Breast epithelium (tissue), 3 donors: Measurements from ENCODE around the gene PCGF2.

ENCODE experiments used
- POLR2AphosphoS5 ChIP-seq, 3 donors: sonication (generic); formaldehyde crosslinking; IDR thresholded peaks; one replicate each; pipeline ENCODE4 v1.6.1; 2017; ENCODE audit warnings: antibody characterized with exemption in 3 of 3
- TF ChIP-seq, protein P1 (sequence below), 3 donors: fragments of 450-650 bp; IDR thresholded peaks; one replicate each; pipeline ENCODE4 v1.5.1; 2016 to 2017; ENCODE audit warnings: antibody characterized with exemption in 3 of 3, mild to moderate bottlenecking in 3 of 3, moderate library complexity in 3 of 3

DNA sequence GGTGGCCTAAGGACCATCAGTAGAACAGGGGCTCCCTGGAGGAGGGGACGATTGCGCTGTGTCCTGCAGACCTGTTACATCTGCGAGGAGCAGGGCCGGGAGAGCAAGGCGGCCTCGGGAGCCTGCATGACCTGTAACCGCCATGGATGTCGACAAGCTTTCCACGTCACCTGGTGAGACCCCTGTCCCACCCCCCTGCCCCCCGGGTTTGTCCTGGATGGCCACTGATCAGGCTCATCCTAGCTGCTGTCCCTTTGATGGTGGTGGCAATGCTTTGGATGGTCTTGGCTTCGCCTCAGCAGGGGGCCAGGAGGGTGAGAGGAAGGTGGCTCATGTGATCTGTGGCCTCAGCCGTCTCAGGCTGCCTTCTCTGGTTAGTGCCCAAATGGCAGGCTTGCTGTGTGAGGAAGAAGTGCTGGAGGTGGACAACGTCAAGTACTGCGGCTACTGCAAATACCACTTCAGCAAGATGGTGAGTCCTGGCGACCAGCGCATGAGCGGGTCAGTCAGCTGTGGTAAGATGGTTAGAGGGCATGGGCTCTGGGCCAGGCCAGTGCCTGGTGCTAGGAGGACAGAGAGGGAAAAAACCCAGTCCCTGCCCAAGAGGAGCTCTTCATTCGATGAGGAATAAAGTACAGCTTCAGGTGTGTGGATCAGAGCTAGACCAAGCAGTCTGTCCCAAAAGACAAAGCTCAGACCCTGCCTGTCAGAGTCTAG, 38.9 kb downstream of the PCGF2 start:
- no peak for TF ChIP-seq POLR2AphosphoS5 (IDR thresholded peaks at IDR 0.05)
- TF ChIP-seq, protein P1, sequence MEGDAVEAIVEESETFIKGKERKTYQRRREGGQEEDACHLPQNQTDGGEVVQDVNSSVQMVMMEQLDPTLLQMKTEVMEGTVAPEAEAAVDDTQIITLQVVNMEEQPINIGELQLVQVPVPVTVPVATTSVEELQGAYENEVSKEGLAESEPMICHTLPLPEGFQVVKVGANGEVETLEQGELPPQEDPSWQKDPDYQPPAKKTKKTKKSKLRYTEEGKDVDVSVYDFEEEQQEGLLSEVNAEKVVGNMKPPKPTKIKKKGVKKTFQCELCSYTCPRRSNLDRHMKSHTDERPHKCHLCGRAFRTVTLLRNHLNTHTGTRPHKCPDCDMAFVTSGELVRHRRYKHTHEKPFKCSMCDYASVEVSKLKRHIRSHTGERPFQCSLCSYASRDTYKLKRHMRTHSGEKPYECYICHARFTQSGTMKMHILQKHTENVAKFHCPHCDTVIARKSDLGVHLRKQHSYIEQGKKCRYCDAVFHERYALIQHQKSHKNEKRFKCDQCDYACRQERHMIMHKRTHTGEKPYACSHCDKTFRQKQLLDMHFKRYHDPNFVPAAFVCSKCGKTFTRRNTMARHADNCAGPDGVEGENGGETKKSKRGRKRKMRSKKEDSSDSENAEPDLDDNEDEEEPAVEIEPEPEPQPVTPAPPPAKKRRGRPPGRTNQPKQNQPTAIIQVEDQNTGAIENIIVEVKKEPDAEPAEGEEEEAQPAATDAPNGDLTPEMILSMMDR (IDR thresholded peaks at IDR 0.05): no peak
